ENCODE measurements around the gene TSGA10. TPM values are rescaled to one million over a fixed set of nuclear protein-coding genes. Genes with fewer than 3 reads are reported as not detected.

Gene TSGA10
- total RNA-seq, 1 experiment from 2014 or later = 6.6 TPM

DNA sequence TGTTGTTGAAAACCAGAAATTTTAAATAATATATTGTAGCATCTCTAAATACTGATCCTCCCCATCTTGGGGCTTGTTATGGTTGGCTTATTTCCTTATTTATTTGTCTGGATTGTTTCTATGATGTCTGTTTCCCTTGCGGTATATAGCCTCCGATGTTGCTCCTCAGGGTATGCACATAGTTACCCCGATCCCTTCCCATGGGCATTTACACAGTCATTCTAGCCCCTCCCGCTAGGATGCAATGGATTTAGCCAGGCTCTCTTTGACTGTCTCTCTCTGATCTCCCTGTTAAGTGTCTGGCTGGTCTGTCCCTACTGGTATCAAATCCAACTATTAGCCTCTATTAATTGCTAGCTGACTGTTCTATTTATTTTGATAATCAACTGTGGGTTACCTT is 126.9 kb downstream of the TSGA10 start:
- Histone ChIP-seq H4K20me1 (ENCODE audit: insufficient read depth) (no peaks in the 10 kb centered on the region; the same call in 1 of the 2 replicates), H3K27ac (ENCODE audit: low read depth, low read length) (no peak overlapping the region), H3K27me3 (ENCODE audit: insufficient read depth, low read length) (no peaks in the 10 kb centered on the region), H2AFZ (ENCODE audit: low read depth, low read length, poor library complexity, severe bottlenecking) (no peak overlapping the region), H3K9me2 (ENCODE audit: insufficient read depth) (no peaks in the 10 kb centered on the region), H3K79me2 (ENCODE audit: insufficient read depth, low read length) (no peaks in the 10 kb centered on the region), H3K9ac (ENCODE audit: low read length) (no peak overlapping the region), H3K4me2 (ENCODE audit: low read length) (no peak overlapping the region), H3K9me3 (ENCODE audit: control insufficient read depth in 1 of 2, insufficient read depth in 1 of 2, low read depth in 1 of 2, low read length in 2 of 2) (no peaks in the 10 kb centered on the region), H3K4me1 (ENCODE audit: control insufficient read depth in 1 of 2, insufficient read depth in 2 of 2, low read length in 2 of 2) (peaks cover 0 to 4% of the 10 kb centered on the region in 2 experiments; a peak in 1 of 4 replicates), H3K4me3 (replicated peaks in 1 of 2; ENCODE audit: low read depth in 1 of 2, low read length in 2 of 2) (no peak overlapping the region), H3K36me3 (ENCODE audit: control insufficient read depth in 1 of 2, insufficient read depth in 2 of 2, low read length in 2 of 2) (no peaks in the 10 kb centered on the region)
- DNase-seq (ENCODE audit: low read depth, low spot score) (no peak), ATAC-seq (no peak)
- CTCF ChIA-PET = no interaction called here
- intact Hi-C loops (cut with micrococcal nuclease) = no loop called here
- no TSS peak for BruUV-seq (replicated peaks)
- POLR2A ChIA-PET = no interaction called here
- RAD21 ChIA-PET (ENCODE audit: low non-redundant PET in 1 of 2, low total read pairs in 2 of 2, uncharacterized antibody in 2 of 2, unreplicated experiment in 2 of 2) = no interaction called here
- TF ChIP-seq TCF7L2 (IDR thresholded peaks at IDR 0.05; ENCODE audit: borderline replicate concordance, extremely low read depth, insufficient read depth, insufficient read length) (no peak), SRF (IDR thresholded peaks at IDR 0.05; ENCODE audit: low read depth) (no peak), EGR1 (IDR thresholded peaks at IDR 0.05; ENCODE audit: low read depth) (no peak), CBX3 (IDR thresholded peaks at IDR 0.05; ENCODE audit: low read depth) (no peak), JUND (IDR thresholded peaks at IDR 0.05) (no peak), RAD21 (IDR thresholded peaks at IDR 0.05; ENCODE audit: low read depth) (no peak), SP1 (IDR thresholded peaks at IDR 0.05; ENCODE audit: low read depth) (no peak), YY1 (IDR thresholded peaks at IDR 0.05; ENCODE audit: extremely low read depth, insufficient replicate concordance, low read depth, low read length) (no peak), POLR2AphosphoS5 (IDR thresholded peaks at IDR 0.05; ENCODE audit: low read depth, low read length) (no peak), ZFX (IDR thresholded peaks at IDR 0.05) (no peak), SIN3A (IDR thresholded peaks at IDR 0.05; ENCODE audit: low read depth) (no peak), FOSL1 (IDR thresholded peaks at IDR 0.05; ENCODE audit: low read depth) (no peak), CEBPB (IDR thresholded peaks at IDR 0.05; ENCODE audit: low read depth) (no peak), POLR2A (IDR thresholded peaks at IDR 0.05; ENCODE audit: borderline replicate concordance, extremely low read depth, insufficient read depth, insufficient read length) (no peak)
- TF ChIP-seq, protein P1, sequence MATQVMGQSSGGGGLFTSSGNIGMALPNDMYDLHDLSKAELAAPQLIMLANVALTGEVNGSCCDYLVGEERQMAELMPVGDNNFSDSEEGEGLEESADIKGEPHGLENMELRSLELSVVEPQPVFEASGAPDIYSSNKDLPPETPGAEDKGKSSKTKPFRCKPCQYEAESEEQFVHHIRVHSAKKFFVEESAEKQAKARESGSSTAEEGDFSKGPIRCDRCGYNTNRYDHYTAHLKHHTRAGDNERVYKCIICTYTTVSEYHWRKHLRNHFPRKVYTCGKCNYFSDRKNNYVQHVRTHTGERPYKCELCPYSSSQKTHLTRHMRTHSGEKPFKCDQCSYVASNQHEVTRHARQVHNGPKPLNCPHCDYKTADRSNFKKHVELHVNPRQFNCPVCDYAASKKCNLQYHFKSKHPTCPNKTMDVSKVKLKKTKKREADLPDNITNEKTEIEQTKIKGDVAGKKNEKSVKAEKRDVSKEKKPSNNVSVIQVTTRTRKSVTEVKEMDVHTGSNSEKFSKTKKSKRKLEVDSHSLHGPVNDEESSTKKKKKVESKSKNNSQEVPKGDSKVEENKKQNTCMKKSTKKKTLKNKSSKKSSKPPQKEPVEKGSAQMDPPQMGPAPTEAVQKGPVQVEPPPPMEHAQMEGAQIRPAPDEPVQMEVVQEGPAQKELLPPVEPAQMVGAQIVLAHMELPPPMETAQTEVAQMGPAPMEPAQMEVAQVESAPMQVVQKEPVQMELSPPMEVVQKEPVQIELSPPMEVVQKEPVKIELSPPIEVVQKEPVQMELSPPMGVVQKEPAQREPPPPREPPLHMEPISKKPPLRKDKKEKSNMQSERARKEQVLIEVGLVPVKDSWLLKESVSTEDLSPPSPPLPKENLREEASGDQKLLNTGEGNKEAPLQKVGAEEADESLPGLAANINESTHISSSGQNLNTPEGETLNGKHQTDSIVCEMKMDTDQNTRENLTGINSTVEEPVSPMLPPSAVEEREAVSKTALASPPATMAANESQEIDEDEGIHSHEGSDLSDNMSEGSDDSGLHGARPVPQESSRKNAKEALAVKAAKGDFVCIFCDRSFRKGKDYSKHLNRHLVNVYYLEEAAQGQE (IDR thresholded peaks at IDR 0.05; ENCODE audit: low read depth) = no peak
- TF ChIP-seq, protein P2, sequence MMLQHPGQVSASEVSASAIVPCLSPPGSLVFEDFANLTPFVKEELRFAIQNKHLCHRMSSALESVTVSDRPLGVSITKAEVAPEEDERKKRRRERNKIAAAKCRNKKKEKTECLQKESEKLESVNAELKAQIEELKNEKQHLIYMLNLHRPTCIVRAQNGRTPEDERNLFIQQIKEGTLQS (IDR thresholded peaks at IDR 0.05) = no peak
- TF ChIP-seq, protein P3, sequence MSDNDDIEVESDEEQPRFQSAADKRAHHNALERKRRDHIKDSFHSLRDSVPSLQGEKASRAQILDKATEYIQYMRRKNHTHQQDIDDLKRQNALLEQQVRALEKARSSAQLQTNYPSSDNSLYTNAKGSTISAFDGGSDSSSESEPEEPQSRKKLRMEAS (IDR thresholded peaks at IDR 0.05) = no peak
- TF ChIP-seq, protein P4, sequence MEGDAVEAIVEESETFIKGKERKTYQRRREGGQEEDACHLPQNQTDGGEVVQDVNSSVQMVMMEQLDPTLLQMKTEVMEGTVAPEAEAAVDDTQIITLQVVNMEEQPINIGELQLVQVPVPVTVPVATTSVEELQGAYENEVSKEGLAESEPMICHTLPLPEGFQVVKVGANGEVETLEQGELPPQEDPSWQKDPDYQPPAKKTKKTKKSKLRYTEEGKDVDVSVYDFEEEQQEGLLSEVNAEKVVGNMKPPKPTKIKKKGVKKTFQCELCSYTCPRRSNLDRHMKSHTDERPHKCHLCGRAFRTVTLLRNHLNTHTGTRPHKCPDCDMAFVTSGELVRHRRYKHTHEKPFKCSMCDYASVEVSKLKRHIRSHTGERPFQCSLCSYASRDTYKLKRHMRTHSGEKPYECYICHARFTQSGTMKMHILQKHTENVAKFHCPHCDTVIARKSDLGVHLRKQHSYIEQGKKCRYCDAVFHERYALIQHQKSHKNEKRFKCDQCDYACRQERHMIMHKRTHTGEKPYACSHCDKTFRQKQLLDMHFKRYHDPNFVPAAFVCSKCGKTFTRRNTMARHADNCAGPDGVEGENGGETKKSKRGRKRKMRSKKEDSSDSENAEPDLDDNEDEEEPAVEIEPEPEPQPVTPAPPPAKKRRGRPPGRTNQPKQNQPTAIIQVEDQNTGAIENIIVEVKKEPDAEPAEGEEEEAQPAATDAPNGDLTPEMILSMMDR (IDR thresholded peaks at IDR 0.05 in 2 of 3, conservative IDR thresholded peaks at IDR 0.05 in 1 of 3; ENCODE audit: borderline replicate concordance in 1 of 3, insufficient read depth in 1 of 3, low read depth in 2 of 3, low read length in 2 of 3) = no peak
- TF ChIP-seq, protein P5, sequence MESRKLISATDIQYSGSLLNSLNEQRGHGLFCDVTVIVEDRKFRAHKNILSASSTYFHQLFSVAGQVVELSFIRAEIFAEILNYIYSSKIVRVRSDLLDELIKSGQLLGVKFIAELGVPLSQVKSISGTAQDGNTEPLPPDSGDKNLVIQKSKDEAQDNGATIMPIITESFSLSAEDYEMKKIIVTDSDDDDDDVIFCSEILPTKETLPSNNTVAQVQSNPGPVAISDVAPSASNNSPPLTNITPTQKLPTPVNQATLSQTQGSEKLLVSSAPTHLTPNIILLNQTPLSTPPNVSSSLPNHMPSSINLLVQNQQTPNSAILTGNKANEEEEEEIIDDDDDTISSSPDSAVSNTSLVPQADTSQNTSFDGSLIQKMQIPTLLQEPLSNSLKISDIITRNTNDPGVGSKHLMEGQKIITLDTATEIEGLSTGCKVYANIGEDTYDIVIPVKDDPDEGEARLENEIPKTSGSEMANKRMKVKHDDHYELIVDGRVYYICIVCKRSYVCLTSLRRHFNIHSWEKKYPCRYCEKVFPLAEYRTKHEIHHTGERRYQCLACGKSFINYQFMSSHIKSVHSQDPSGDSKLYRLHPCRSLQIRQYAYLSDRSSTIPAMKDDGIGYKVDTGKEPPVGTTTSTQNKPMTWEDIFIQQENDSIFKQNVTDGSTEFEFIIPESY (IDR thresholded peaks at IDR 0.05; ENCODE audit: extremely low read depth, insufficient replicate concordance, low read length) = no peak

Measured in HCT116 (cell line).